HL-60 (cell line): ENCODE results near the gene CHD9.

Experiments used
- DNase-seq, 2 experiments: peaks; one replicate each; pipeline ENCODE4 v3.0.0-alpha.2; 2010 to 2020; ENCODE audit warnings: low read depth in 1 of 2, low spot score in 1 of 2
- H3K27ac ChIP-seq: fragments of 250-450 bp; sonication (Bioruptor Pico); replicated peaks from 2 replicates; pipeline ENCODE4 v1.5.1; 2020; ENCODE audit warnings: mild to moderate bottlenecking, moderate library complexity
- H3K27me3 ChIP-seq: fragments of 250-450 bp; sonication (Bioruptor Pico); 2 replicates; pipeline ENCODE4 v1.5.1; 2021; ENCODE audit warnings: mild to moderate bottlenecking, moderate library complexity; ENCODE audit not compliant: insufficient read depth, poor library complexity, severe bottlenecking
- H3K4me3 ChIP-seq: replicated peaks from 2 replicates; pipeline ENCODE4 v1.5.1; 2011; ENCODE audit warnings: mild to moderate bottlenecking, control low read depth, low read length; ENCODE audit not compliant: insufficient read depth
- CTCF ChIP-seq: IDR thresholded peaks from one replicate; pipeline ENCODE4 v1.5.1; 2011; ENCODE audit warnings: low read length, control low read depth, inconsistent platforms; ENCODE audit not compliant: insufficient read depth
- GABPA ChIP-seq: IDR thresholded peaks from 2 replicates; pipeline ENCODE4 v1.6.1; 2012; ENCODE audit warnings: low read depth
- POLR2AphosphoS5 ChIP-seq: IDR thresholded peaks from 2 replicates; pipeline ENCODE4 v1.6.1; 2012; ENCODE audit warnings: low read depth
- REST ChIP-seq: IDR thresholded peaks from 2 replicates; pipeline ENCODE4 v1.6.1; 2012; ENCODE audit warnings: low read depth; ENCODE audit not compliant: insufficient replicate concordance
- SPI1 ChIP-seq: IDR thresholded peaks from 2 replicates; pipeline ENCODE4 v1.6.1; 2012; ENCODE audit warnings: low read depth, mild to moderate bottlenecking, borderline replicate concordance

The CHD9 gene

GRCh38 chr16:53168744-53169143, 114.0 kb downstream of the CHD9 start:
- H3K27me3 ChIP-seq, result no peaks in the 10 kb centered on the region
- no peak overlapping the region for H3K4me3 ChIP-seq
- H3K27ac ChIP-seq, result no peak overlapping the region
- DNase-seq, result no peak
- TF ChIP-seq CTCF (no peak), POLR2AphosphoS5 (no peak), SPI1 (no peak), REST (no peak), GABPA (no peak)

- TF ChIP-seq POLR2AphosphoS5, result no peak
- TF ChIP-seq CTCF, result no peak
- no peak for TF ChIP-seq SPI1
- TF ChIP-seq REST, result no peak
- TF ChIP-seq GABPA, result no peak
- H3K27ac ChIP-seq, result no peak overlapping the region
- DNase-seq, result no peak
- no peaks in the 10 kb centered on the region for H3K27me3 ChIP-seq
- no peak overlapping the region for H3K4me3 ChIP-seq
These were observed 117.7 kb downstream of the CHD9 start for GRCh38 chr16:53172517-53172916.

- Histone ChIP-seq H3K27me3 (no peaks in the 10 kb centered on the region), H3K4me3 (no peak overlapping the region), H3K27ac (no peak overlapping the region)
- no peak for DNase-seq
- TF ChIP-seq POLR2AphosphoS5 (no peak), REST (no peak), SPI1 (no peak), GABPA (no peak), CTCF (no peak)
These were observed 120.3 kb downstream of the CHD9 start for GRCh38 chr16:53175118-53175517.
